ENCODE measurements around the gene SERPINB8.

The SERPINB8 gene

GRCh38 chr18:64019922-64020756 lies 50.3 kb downstream of the SERPINB8 start:
- DNase-seq = no peak

DNA sequence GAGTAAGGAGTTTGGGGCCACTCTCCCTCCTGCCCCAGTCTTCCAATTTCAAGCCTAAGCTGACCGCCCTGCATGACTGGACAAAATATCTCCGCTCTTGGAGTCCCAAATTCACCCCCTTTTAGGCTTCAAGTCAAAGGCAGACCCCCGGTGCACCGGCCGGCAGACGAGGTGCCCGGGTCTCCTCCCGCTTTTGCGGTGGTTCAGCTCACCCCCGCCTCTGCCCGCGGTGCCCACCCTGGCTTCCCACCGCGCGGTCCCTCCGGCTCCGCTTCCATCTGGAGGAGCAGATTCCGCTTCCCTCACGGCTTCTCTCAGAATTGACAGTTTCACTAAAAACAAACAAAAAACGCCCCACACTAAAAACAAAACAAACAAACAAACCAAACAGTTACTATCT lies 56.5 kb downstream of the SERPINB8 start:
- DNase-seq = no peak

- no peak for DNase-seq
These were observed 58.2 kb downstream of the SERPINB8 start for GRCh38 chr18:64027931-64028695.

GRCh38 chr18:64029096-64029495 lies 59.2 kb downstream of the SERPINB8 start:
- DNase-seq = no peak

- no peak for DNase-seq
These were observed 61.5 kb downstream of the SERPINB8 start for GRCh38 chr18:64031411-64031810.

DNA sequence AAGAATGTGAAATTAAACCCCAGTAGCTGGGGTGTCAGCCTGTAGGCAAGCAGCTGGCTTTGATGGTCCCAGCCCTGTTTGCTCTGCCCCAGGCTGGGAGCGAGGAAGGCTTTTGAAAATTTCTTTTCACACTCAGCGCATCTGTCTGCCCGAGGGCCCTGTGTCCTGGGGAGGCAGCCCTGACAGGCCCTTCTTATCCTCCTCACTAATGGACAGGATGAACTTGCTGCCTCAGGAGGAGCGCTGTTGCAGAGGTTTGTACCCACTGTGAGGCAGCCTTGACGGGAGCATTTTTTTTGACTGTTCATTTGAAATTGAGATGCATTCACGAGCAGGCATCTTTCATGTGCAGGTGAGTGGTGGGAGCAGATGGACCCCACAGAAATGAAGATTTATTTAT lies 62.4 kb downstream of the SERPINB8 start:
- DNase-seq = no peak

GRCh38 chr18:64037812-64038414 lies 68.0 kb downstream of the SERPINB8 start:
- DNase-seq = no peak

Measured in DMS153 (cell line).